Embryonic facial prominence (tissue), 1 donor: Measurements from ENCODE around the gene C4orf54.

Experiments
- DNase-seq: peaks from one replicate; pipeline ENCODE4 v3.0.0-alpha.2; 2016; ENCODE audit errors: extremely low spot score

The C4orf54 gene

DNA sequence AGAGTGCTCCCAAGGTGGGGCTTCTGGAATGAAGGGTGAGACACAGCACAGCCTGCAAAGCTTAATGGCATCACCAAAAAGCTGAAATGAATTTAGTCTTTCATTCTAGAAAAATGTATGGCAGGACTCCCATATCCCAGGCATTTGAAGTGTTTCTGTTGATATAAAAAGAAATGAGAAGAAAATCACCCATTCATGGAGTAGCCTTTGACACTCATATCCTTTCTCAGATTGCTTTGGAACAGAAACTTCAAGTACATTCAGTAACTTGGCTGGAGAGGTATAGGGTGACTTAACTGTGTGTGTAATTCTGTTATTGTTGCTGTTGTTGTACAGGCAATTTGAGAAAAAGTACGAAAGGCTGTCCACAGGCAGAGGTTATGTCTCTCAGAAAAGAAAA, 35.3 kb downstream of the C4orf54 start:
- DNase-seq = no peak

DNA sequence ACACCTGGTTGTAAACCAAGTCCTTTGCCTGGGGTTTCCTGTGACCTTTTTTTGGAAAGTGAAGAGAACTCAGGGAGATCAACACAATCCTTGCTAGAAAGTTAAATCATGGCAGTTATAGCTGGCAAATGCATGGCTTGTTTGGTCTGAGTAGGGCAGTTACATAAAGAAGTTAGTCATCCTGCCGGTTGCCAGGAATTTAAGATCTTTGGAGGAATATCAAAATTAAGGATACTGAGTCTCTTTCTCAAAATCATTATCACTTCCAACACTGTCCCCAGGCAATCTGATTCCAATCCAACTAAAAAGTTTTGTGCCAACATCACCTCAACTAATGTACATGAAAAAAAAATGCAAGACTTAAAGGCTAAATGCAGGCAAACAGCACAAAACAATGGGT, 40.3 kb downstream of the C4orf54 start:
- DNase-seq = no peak

DNA sequence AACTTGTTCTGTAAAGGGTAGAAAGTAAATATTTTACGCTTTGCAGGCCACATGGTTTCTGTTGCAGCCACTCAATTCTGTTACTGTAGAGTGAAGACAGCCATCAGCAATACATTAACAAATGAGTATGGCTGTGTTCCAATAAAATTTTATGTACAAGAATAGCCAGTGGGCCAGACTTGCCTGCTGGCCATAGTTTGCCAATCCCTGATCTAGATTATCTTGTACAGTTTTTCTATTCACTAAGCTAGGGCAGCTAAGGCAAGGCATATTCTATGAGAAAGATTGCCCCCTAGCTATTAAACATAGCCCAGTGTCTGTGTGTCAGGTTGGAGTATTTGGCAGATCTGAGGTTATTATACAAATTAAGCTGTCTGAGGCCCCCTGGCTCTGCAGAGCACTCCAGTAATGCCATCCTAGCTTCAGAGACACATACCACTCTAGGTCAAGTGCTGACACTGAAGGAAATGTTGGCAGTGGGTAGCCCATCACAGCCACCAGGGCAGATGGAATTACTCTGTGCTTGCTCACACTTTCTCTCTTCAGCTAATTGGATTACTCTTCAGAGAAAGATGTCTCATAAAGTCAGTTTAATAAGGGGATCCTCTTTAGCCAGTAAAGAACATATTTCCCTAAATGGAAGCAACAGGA, 42.3 kb downstream of the C4orf54 start:
- DNase-seq = no peak

DNA sequence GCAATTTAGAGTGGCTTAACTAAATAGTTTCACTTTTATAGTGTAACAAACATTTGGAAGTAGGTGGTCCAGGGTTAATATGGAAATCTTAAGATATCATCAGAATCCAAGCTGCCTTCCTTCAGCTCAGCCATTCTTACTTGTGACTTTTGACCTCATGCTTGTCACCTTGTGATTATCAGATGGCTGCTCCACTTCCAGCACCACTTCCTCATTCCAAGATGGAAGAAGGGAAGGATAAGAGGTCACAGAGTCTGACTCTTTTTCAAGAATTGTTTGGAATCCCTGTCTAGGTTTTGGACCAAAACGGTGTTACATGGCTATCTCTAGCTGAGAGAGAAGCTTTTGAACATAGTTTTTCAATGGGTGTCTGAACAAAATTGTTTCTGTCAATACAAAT, 43.1 kb downstream of the C4orf54 start:
- DNase-seq = no peak

DNA sequence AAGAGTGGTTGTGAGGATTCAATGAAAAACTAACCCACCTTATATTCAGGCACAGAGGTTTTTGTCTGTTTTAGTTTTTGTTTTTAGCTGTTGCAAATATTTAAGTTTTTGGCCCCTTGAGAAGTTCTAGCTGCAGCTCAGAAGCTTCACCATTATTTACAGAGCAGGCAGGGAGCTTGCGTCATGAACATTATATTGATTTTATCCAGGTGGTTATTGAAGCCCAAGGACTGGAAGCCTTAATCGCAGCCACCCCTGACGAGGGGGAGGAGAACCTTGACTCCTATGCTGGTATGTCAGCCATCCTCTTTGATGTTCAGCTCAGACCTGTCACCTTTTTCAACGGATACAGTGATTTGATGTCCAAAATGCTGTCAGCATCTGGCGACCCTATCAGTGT, 44.9 kb downstream of the C4orf54 start:
- DNase-seq = no peak

DNA sequence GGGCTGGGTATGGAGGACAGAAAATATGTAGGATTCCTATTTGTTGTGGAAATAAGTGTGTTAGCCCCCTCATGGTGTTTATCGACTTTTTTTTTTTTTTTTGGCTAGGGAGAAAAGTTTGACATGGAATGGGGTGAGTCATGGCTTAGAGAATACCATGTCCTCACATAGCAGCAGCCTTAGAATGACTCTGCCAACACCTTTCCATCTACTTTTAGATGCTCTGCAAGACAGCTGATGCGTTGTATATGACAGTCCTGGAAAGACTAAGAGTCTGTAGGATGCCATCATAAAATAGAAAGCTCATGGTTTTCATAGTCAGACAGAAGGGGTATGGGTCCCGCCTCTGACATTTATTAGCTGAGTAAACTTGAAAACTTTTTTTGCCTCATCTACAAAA, 45.3 kb downstream of the C4orf54 start:
- DNase-seq = no peak

DNA sequence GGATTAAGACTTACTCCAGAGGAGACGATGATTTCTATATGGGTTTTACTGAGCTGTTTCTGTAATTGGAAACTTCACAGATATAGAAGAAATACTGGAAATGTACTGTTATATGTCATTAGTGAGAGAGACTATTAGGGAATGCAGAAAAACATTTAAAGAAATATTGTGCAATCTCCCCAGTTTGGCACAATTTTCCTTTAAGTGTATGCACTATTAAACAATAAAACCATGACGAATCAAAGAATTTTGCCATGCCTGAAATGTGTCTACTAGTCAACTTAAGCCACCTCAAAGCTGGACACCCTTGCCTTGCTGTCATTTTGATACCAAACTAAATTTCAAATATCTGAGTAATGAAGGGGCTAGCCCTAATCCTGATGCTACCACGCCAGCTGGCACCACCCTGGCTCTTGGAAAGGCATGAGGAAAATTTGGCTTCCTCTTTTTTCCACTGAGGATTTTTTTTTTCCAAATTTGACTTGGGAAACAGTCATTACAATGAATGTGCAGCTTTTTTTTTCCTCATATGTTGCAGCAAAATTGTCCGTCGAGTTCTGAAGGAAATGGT, 46.9 kb downstream of the C4orf54 start:
- DNase-seq = no peak

DNA sequence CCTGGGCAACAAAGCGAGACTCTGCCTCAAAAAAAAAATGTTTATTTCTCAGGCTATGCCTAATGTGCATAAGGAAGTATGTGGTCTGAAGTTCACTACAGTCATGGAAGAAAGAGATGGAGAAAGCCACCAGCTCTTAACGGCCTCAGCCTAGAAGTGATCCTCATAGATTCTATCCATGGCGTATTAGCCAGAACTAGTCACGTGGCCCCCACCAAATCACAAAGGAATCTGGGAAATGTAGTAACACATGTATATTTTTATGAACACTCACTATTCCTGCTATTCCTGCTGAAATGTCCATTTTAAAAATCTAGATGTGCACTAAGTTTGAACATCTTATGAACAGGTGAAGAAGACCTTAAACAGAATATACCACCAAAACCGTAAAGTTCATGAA, 49.2 kb downstream of the C4orf54 start:
- DNase-seq = no peak
